Right cardiac atrium (tissue), 5 donors: ENCODE data around the gene SEMA5A. TPM values are rescaled to one million over a fixed set of nuclear protein-coding genes. Genes with fewer than 3 reads are reported as not detected.
A peak's percentile ranks its signal among the peaks of the same experiment; 100 is the strongest.

Source experiments
- ATAC-seq, 2 donors: fragments of 200-7000 bp; cut with Tn5 transposase; one replicate each; pipeline versions ENCODE4 v1.8.0 to v1.9.1; 2020; ENCODE audit warnings: moderate library complexity in 2 of 2, mild to moderate bottlenecking in 1 of 2
- DNase-seq, 3 donors: peaks; one replicate each; pipeline ENCODE4 v3.0.0-alpha.2; 2020
- H3K27ac ChIP-seq: one replicate; pipeline ENCODE4 v1.5.1; 2013; ENCODE audit warnings: mild to moderate bottlenecking, low read length, control low read depth, moderate library complexity
- H3K27me3 ChIP-seq: one replicate; pipeline ENCODE4 v1.6.1; 2013; ENCODE audit not compliant: control insufficient read depth, insufficient read depth
- H3K4me1 ChIP-seq: one replicate; pipeline ENCODE4 v1.6.1; 2013; ENCODE audit warnings: low read length; ENCODE audit not compliant: control insufficient read depth, insufficient read depth
- H3K4me3 ChIP-seq: one replicate; pipeline ENCODE4 v1.5.1; 2013; ENCODE audit warnings: low read length, control low read depth
- H3K9me3 ChIP-seq: one replicate; pipeline ENCODE4 v1.6.1; 2013; ENCODE audit warnings: low read length; ENCODE audit not compliant: control insufficient read depth
- WGBS: extraction: QIAGEN DNeasy Blood & Tissue Kit; methylation state at CpG from one replicate; pipeline ENCODE4 v1.1.7; 2013; 5-methylcytosine and 5-hydroxymethylcytosine counted together
- intact Hi-C, 4 donors: fragments of 100-400 bp; cut with DNase I; formaldehyde crosslinking; loops; one replicate each; pipeline versions ENCODE4 v1.11.0 to v1.14.0; 2022 to 2023
- polyA plus RNA-seq: library from polyadenylated mRNA; stranded (reverse); fragments of 200-250 nt; gene quantifications from one replicate; pipeline ENCODE4 v1.2.3, GENCODE V29; 2013
- total RNA-seq, 4 donors: library from RNA; stranded (reverse); fragmentation: NEBNext Ultra II Directional; extraction: Animal tissue kit (Norgen Biotek cat#: 25700); gene quantifications; one replicate each; pipeline ENCODE4 v1.2.1, GENCODE V29; 2021
- donor health status: healthy with polysubstance abuse.
- donor health status: DM: no; HTN: yes; CAD: no.
- donor health status: DM: no; HTN: no; CAD: no.
- donor health status: DM: no; HTN: yes; CAD: no; lungs with severe emphysema.
- donor health status: DM: yes; HTN: yes; CAD: no.

SEMA5A gene
- total and polyA plus RNA-seq, 5 donors = 6.7 to 28.2 (median 23.9) TPM

GRCh38 chr5:9058666-9059065 is 487.2 kb downstream of the SEMA5A start:
- intact Hi-C loops = no loop called here
- H3K4me3 ChIP-seq = no peak overlapping the region
- 73% methylated on average over 1 of the region's 1 CpG for WGBS

DNA sequence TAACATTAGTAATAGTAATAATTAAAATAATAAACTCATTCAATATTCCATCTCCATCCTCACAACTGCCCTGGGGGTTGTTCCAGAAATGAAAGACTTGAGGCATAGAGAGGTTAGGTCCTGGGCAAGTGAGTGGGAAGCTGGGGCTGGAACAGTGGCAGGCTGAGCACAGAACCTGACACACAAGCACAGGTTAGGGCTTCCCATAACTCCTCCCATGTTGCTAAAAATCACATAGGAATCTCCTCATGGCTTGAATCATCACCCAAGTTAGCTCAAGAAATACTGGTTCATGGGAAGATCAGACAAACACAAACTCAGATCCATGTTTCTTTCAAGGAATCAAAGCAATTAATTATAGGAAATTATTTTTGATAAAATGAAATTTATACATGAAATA is 487.7 kb downstream of the SEMA5A start:
- no peak overlapping the region for H3K4me3 ChIP-seq
- no peaks in the 10 kb centered on the region for H3K9me3 ChIP-seq
- H3K27me3 ChIP-seq = no peaks in the 10 kb centered on the region
- H3K27ac ChIP-seq = no peak overlapping the region
- intact Hi-C loops = no loop called here
- DNase-seq = no peak
- H3K4me1 ChIP-seq = peaks cover 6% of the 10 kb centered on the region
- ATAC-seq = no peak

More at GRCh38 chr5:9058666-9059065, 487.2 kb downstream of the SEMA5A start:
- Histone ChIP-seq H3K27me3 (no peaks in the 10 kb centered on the region), H3K27ac (no peak overlapping the region), H3K9me3 (peaks cover 2% of the 10 kb centered on the region), H3K4me1 (peaks cover 6% of the 10 kb centered on the region)
- no peak for DNase-seq
- ATAC-seq = no peak

- ATAC-seq (no peak), DNase-seq (no peak)
- Histone ChIP-seq H3K4me1 (peaks cover 6% of the 10 kb centered on the region), H3K9me3 (no peaks in the 10 kb centered on the region), H3K27ac (no peak overlapping the region), H3K4me3 (no peak overlapping the region), H3K27me3 (no peaks in the 10 kb centered on the region)
- WGBS = 56% methylated on average over 3 of the region's 3 CpGs
- intact Hi-C loops = no loop called here
These were observed 488.4 kb downstream of the SEMA5A start for GRCh38 chr5:9057406-9058000.

GRCh38 chr5:9056046-9056445 is 489.8 kb downstream of the SEMA5A start:
- no peak for ATAC-seq
- peaks cover 6% of the 10 kb centered on the region for H3K4me1 ChIP-seq
- H3K27me3 ChIP-seq = no peaks in the 10 kb centered on the region
- H3K4me3 ChIP-seq = no peak overlapping the region
- no peaks in the 10 kb centered on the region for H3K9me3 ChIP-seq
- no peak overlapping the region for H3K27ac ChIP-seq
- intact Hi-C loops = no loop called here
- no peak for DNase-seq
- 85% methylated on average over 4 of the region's 4 CpGs for WGBS

DNA sequence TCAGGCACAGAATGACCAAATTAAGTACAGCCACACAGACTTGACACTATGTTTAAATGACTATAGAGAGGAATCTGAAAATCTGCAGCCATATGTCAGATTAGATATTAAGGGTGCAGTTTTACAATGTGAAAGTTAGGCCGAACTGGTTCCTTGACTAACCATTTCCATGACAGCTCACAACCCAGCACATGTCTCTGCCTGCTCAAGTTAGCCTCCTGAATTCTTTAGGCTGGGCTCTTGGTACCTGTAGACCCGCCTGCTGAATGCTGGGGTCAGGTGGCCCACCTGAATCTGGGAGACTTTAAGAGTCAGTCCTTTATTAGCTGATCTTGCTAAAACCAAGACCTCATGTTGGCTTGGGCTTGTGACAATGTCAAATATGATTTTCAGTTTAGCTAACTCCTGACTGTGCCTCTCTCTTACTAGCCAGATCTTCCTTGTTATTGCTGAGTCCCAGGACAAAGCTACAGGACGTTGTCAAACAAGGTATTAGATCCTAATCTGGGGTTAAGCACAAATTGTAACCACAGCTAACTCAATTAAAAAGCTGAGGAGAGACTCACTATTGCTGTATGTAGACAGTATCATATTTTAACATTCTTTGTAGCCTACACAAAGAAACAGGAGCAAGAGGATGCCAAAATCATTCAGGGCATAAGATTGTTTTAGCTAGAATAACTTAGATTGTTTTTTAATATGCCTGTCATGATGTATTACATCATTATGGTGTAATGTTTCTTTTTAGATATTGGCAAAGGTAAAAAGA is 490.9 kb downstream of the SEMA5A start:
- Histone ChIP-seq H3K27ac (no peak overlapping the region), H3K27me3 (no peaks in the 10 kb centered on the region), H3K4me1 (peaks cover 3% of the 10 kb centered on the region), H3K4me3 (no peak overlapping the region), H3K9me3 (no peaks in the 10 kb centered on the region)
- DNase-seq (no peak), ATAC-seq (no peak)
- WGBS = 75% methylated on average over 3 of the region's 3 CpGs
- intact Hi-C loops = no loop called here

DNA sequence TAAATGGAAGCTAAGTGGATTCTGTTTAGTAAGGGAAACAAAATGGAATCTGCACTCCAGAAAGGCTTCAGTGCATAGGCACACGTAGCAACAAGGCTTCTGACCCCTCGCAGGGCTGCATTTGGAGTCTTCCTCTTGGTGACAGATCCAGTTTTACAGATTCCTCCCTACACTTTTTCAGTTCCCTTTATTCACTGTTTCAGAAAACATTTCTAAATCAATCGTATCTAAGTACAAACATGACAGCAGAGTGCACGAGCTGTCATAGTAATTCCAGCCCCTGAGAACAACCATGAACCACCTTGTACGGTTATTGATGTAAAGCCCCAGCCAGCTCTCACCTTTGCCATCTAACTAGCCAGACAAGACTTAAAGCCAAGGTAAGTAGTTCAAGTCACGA is 491.6 kb downstream of the SEMA5A start:
- Histone ChIP-seq H3K27ac (no peak overlapping the region), H3K9me3 (no peaks in the 10 kb centered on the region), H3K4me1 (peaks cover 3% of the 10 kb centered on the region), H3K27me3 (no peaks in the 10 kb centered on the region), H3K4me3 (no peak overlapping the region)
- no peak for DNase-seq
- ATAC-seq = no peak
- intact Hi-C loops = no loop called here
- 78% methylated on average over 6 of the region's 6 CpGs for WGBS

DNA sequence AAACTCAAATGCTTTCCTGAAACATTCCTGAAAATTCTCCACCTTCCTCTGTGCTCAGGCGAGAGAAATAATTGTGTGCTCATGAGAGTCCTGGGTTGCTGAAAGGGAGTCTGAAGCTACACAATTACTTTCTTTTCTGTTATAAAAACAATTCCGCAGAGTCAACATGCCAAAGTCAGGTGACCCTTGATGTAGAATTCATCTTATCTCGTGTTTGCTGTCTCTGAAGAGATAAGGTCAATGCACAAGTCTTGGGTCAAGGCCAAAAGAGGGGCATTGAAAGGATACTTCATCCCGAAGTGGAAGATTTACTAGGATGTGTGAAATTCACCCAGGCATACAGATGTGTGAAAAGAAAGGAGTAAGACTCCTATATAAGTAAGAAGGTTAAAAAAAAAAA is 493.5 kb downstream of the SEMA5A start:
- intact Hi-C loops = no loop called here
- Histone ChIP-seq H3K4me3 (no peak overlapping the region), H3K27ac (no peak overlapping the region), H3K27me3 (no peaks in the 10 kb centered on the region), H3K9me3 (no peaks in the 10 kb centered on the region), H3K4me1 (no peaks in the 10 kb centered on the region)
- ATAC-seq (no peak), DNase-seq (no peak)
- WGBS = 34% methylated on average over 4 of the region's 4 CpGs

- WGBS = 95% methylated on average over 11 of the region's 11 CpGs
- Histone ChIP-seq H3K27ac (no peak overlapping the region), H3K4me1 (no peaks in the 10 kb centered on the region), H3K9me3 (no peaks in the 10 kb centered on the region), H3K4me3 (no peak overlapping the region), H3K27me3 (no peaks in the 10 kb centered on the region)
- peak in 1 of 3 donors; percentile 30 for DNase-seq
- no peak for ATAC-seq
- intact Hi-C loops = no loop called here
These were observed 494.1 kb downstream of the SEMA5A start for GRCh38 chr5:9051779-9052178.

GRCh38 chr5:9047932-9048331 is 497.9 kb downstream of the SEMA5A start:
- Histone ChIP-seq H3K4me3 (no peak overlapping the region), H3K9me3 (no peaks in the 10 kb centered on the region), H3K27me3 (no peaks in the 10 kb centered on the region), H3K27ac (no peak overlapping the region), H3K4me1 (no peaks in the 10 kb centered on the region)
- ATAC-seq (no peak), DNase-seq (no peak)
- intact Hi-C loops = no loop called here
- WGBS = 78% methylated on average over 5 of the region's 5 CpGs

DNA sequence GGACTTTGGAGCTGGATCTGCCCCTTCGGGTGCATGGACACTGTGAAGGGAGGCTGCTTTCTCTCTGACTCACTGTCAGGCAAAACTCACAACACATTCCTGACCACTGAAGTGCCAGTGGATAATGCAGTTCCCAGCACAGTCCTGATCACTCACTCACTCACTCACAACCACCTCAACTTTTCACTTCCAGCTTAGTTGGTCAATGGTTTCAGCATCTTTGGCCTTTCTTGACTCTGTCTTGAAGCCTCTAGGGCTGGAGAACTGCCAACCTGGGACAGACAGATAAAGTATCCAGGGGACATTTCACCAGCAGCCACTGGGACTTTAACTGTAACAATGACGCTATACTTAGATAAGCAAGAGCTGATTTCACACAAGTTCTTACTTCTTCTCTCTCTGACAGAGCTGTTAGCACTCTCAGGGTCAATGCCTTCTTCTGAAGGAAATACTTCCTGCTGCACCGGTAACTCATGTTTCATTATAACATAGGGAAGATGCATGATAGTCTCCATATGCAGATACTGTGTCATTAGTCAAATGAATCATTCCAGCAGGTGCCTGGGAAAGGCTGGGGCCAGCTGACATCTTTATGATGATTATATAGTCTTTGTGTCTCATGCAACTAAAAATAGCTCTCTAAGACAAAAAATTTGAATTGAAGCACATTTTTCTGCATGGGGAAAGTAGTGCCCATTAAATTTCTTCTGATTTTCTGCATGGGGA is 499.0 kb downstream of the SEMA5A start:
- H3K9me3 ChIP-seq = no peaks in the 10 kb centered on the region
- H3K4me1 ChIP-seq = no peaks in the 10 kb centered on the region
- H3K4me3 ChIP-seq = no peak overlapping the region
- 18% methylated on average over 3 of the region's 3 CpGs for WGBS
- H3K27me3 ChIP-seq = no peaks in the 10 kb centered on the region
- intact Hi-C loops = no loop called here
- H3K27ac ChIP-seq = peak overlapping the region; percentile 48
- ATAC-seq (peak; percentile 38 to 84), DNase-seq (no peak)

DNA sequence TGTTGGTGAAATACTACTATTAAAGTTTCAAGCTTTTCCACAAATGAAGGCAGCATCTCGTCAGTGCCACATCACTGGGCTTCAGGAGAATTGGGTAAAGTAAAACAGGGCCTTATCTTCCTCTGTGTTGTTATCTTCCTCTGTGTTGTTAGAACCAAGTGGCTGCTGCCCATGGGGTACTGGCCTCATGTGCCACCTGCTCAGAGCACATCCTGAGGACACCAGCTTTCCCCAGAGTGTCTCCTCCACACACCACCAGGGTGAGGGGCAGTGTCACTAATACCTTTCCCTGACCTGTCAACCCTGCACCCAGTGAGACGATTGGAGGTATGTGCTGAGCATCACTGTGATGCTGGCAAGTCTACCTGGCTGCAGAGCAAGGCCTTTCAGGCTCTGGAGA is 499.9 kb downstream of the SEMA5A start:
- 56% methylated on average over 2 of the region's 2 CpGs for WGBS
- Histone ChIP-seq H3K27me3 (no peaks in the 10 kb centered on the region), H3K27ac (no peak overlapping the region), H3K4me3 (no peak overlapping the region), H3K4me1 (no peaks in the 10 kb centered on the region), H3K9me3 (no peaks in the 10 kb centered on the region)
- ATAC-seq (no peak), DNase-seq (no peak)
- intact Hi-C loops = no loop called here
